ENCODE data around the gene ZNF423.
"Not testable (repeated sequence)": the region's sequence is repeated elsewhere in the genome, so short reads cannot be mapped to it uniquely, and the experiment has no call there.

- TF ChIP-seq ARNT (IDR thresholded peaks at IDR 0.05); FOXK2 (IDR thresholded peaks at IDR 0.05); FOXM1 (IDR thresholded peaks at IDR 0.05; ENCODE audit: borderline replicate concordance): not testable (repeated sequence)
These were observed 349.6 kb downstream of the ZNF423 start for GRCh38 chr16:49506058-49507013.
